ENCODE results near the gene RPUSD4.

The RPUSD4 gene

GRCh38 chr11:126176853-126177470 is 34.5 kb downstream of the RPUSD4 start:
- DNase-seq = no peak
- Mint-ChIP-seq H3K9me3 (no peaks in the 10 kb centered on the region), H3K27me3 (peaks cover 7% of the 10 kb centered on the region), H3K4me1 (ENCODE audit: low read depth) (no peaks in the 10 kb centered on the region), H3K4me3 (no peak overlapping the region), H3K27ac (no peak overlapping the region), H3K36me3 (ENCODE audit: low read depth) (no peaks in the 10 kb centered on the region)

- Mint-ChIP-seq H3K4me3 (no peak overlapping the region), H3K4me1 (ENCODE audit: low read depth) (no peaks in the 10 kb centered on the region), H3K36me3 (ENCODE audit: low read depth) (no peaks in the 10 kb centered on the region), H3K27me3 (peaks cover 11% of the 10 kb centered on the region), H3K9me3 (no peaks in the 10 kb centered on the region), H3K27ac (no peak overlapping the region)
- DNase-seq = no peak
Observed at GRCh38 chr11:126175393-126175792, 36.1 kb downstream of the RPUSD4 start.

- Mint-ChIP-seq H3K27ac (no peak overlapping the region), H3K4me3 (no peak overlapping the region), H3K4me1 (ENCODE audit: low read depth) (no peaks in the 10 kb centered on the region), H3K9me3 (no peaks in the 10 kb centered on the region), H3K36me3 (ENCODE audit: low read depth) (no peaks in the 10 kb centered on the region), H3K27me3 (peaks cover 11% of the 10 kb centered on the region)
- no peak for DNase-seq
Observed at GRCh38 chr11:126174816-126175215, 36.6 kb downstream of the RPUSD4 start.

GRCh38 chr11:126173257-126173656 is 38.2 kb downstream of the RPUSD4 start:
- Mint-ChIP-seq H3K9me3 (no peaks in the 10 kb centered on the region), H3K4me3 (no peak overlapping the region), H3K27ac (no peak overlapping the region), H3K27me3 (peaks cover 15% of the 10 kb centered on the region), H3K36me3 (ENCODE audit: low read depth) (no peaks in the 10 kb centered on the region), H3K4me1 (ENCODE audit: low read depth) (no peaks in the 10 kb centered on the region)
- no peak for DNase-seq

- Mint-ChIP-seq H3K27me3 (peaks cover 15% of the 10 kb centered on the region), H3K9me3 (no peaks in the 10 kb centered on the region), H3K27ac (no peak overlapping the region)
Observed at GRCh38 chr11:126172596-126173038, 38.8 kb downstream of the RPUSD4 start.

GRCh38 chr11:126169291-126169690 is 42.2 kb downstream of the RPUSD4 start:
- no peak for DNase-seq
- peaks cover 17% of the 10 kb centered on the region for H3K27me3 Mint-ChIP-seq
- no peaks in the 10 kb centered on the region for H3K4me1 Mint-ChIP-seq (ENCODE audit: low read depth)
- no peak overlapping the region for H3K4me3 Mint-ChIP-seq
- no peaks in the 10 kb centered on the region for H3K36me3 Mint-ChIP-seq (ENCODE audit: low read depth)
- no peaks in the 10 kb centered on the region for H3K9me3 Mint-ChIP-seq
- no peak overlapping the region for H3K27ac Mint-ChIP-seq

More at GRCh38 chr11:126172596-126173038, 38.8 kb downstream of the RPUSD4 start:
- Mint-ChIP-seq H3K36me3 (ENCODE audit: low read depth) (no peaks in the 10 kb centered on the region), H3K4me3 (no peak overlapping the region), H3K4me1 (ENCODE audit: low read depth) (no peaks in the 10 kb centered on the region)
- no peak for DNase-seq

GRCh38 chr11:126167488-126167887 is 44.0 kb downstream of the RPUSD4 start:
- Mint-ChIP-seq H3K4me3 (no peak overlapping the region), H3K9me3 (no peaks in the 10 kb centered on the region), H3K36me3 (ENCODE audit: low read depth) (no peaks in the 10 kb centered on the region), H3K27me3 (peaks cover 14% of the 10 kb centered on the region), H3K27ac (no peak overlapping the region), H3K4me1 (ENCODE audit: low read depth) (no peaks in the 10 kb centered on the region)
- no peak for DNase-seq

- Mint-ChIP-seq H3K36me3 (ENCODE audit: low read depth) (no peaks in the 10 kb centered on the region), H3K9me3 (no peaks in the 10 kb centered on the region), H3K27me3 (peaks cover 7% of the 10 kb centered on the region), H3K4me3 (no peak overlapping the region), H3K4me1 (ENCODE audit: low read depth) (no peaks in the 10 kb centered on the region), H3K27ac (no peak overlapping the region)
- no peak for DNase-seq
Observed at GRCh38 chr11:126166413-126166812, 45.0 kb downstream of the RPUSD4 start.

DNA sequence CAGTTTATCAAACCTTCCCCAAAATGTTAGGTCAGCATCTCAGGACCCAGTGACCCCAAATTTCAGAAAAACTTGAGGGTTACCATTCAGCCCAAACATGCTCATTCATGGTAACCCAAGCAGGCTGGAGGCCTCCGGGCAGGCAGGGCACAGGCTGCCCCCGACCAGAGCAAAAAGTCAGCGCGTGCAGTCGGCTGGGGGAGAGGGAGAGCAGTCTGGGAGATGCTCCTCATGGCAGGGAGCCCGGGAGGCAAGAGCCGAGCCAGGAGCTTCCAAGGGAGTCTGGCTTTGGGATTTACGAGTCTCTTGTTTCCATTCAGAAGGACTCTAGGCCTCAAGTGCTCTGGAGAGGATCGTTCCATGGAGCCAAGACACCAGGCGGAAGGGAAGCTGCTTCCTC is 45.7 kb downstream of the RPUSD4 start:
- no peak overlapping the region for H3K4me3 Mint-ChIP-seq
- no peak overlapping the region for H3K27ac Mint-ChIP-seq
- no peaks in the 10 kb centered on the region for H3K9me3 Mint-ChIP-seq
- no peaks in the 10 kb centered on the region for H3K4me1 Mint-ChIP-seq (ENCODE audit: low read depth)
- H3K27me3 Mint-ChIP-seq = peaks cover 7% of the 10 kb centered on the region
- no peak for DNase-seq
- no peaks in the 10 kb centered on the region for H3K36me3 Mint-ChIP-seq (ENCODE audit: low read depth)

DNA sequence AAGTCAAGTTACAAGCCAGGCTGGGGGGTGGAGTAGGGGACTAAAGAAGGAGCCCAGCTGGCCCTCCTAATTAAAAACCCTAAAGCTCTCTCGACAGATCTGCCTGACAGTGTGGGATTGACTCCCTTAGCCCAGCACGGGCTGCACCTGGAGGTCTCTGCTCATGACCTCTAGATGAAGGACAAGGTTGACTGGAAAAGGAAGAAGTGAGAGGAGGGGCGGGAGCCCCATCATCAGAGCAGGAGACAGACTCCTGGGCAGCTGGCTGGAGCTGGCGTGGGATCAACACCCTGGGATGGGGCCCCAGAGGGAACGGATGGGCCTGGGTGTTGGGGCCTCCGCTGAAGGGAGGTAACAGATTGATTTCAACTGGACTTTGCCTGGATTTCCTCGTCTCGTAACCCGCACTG is 46.1 kb downstream of the RPUSD4 start:
- Mint-ChIP-seq H3K27ac (no peak overlapping the region), H3K4me1 (ENCODE audit: low read depth) (no peaks in the 10 kb centered on the region), H3K36me3 (ENCODE audit: low read depth) (no peaks in the 10 kb centered on the region), H3K4me3 (no peak overlapping the region), H3K27me3 (peaks cover 7% of the 10 kb centered on the region), H3K9me3 (no peaks in the 10 kb centered on the region)
- DNase-seq = no peak

DNA sequence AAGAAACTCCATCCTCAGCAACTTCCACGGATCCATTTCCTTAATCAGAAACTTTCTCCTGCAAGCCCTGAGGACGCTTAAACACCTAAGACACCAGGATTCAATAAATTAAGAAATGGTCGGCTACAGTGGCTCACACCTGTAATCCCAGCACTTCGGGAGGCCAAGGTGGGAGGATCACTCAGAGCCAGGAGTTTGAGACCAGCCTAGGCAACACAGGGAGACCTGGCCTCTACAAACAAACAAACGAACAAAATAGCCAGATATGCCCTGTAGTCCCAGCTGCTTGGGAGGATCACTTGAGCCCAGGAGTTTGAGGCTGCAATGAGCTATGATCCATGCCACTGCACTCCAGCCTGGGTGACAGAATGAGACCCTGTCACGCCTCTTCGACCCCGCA is 46.7 kb downstream of the RPUSD4 start:
- Mint-ChIP-seq H3K27ac (no peak overlapping the region), H3K36me3 (ENCODE audit: low read depth) (no peaks in the 10 kb centered on the region), H3K4me1 (ENCODE audit: low read depth) (no peaks in the 10 kb centered on the region), H3K9me3 (no peaks in the 10 kb centered on the region), H3K27me3 (peaks cover 7% of the 10 kb centered on the region), H3K4me3 (no peak overlapping the region)
- no peak for DNase-seq

- Mint-ChIP-seq H3K9me3 (no peaks in the 10 kb centered on the region), H3K27ac (no peak overlapping the region), H3K27me3 (peaks cover 7% of the 10 kb centered on the region)
Observed at GRCh38 chr11:126163779-126164178, 47.7 kb downstream of the RPUSD4 start.

GRCh38 chr11:126163074-126163700 is 48.3 kb downstream of the RPUSD4 start:
- no peak for DNase-seq
- H3K4me3 Mint-ChIP-seq = no peak overlapping the region
- H3K27me3 Mint-ChIP-seq = peaks cover 2% of the 10 kb centered on the region
- no peak overlapping the region for H3K27ac Mint-ChIP-seq
- H3K4me1 Mint-ChIP-seq (ENCODE audit: low read depth) = no peaks in the 10 kb centered on the region
- H3K9me3 Mint-ChIP-seq = no peaks in the 10 kb centered on the region
- no peaks in the 10 kb centered on the region for H3K36me3 Mint-ChIP-seq (ENCODE audit: low read depth)

More at GRCh38 chr11:126163779-126164178, 47.7 kb downstream of the RPUSD4 start:
- Mint-ChIP-seq H3K36me3 (ENCODE audit: low read depth) (no peaks in the 10 kb centered on the region), H3K4me3 (no peak overlapping the region), H3K4me1 (ENCODE audit: low read depth) (no peaks in the 10 kb centered on the region)
- no peak for DNase-seq

DNA sequence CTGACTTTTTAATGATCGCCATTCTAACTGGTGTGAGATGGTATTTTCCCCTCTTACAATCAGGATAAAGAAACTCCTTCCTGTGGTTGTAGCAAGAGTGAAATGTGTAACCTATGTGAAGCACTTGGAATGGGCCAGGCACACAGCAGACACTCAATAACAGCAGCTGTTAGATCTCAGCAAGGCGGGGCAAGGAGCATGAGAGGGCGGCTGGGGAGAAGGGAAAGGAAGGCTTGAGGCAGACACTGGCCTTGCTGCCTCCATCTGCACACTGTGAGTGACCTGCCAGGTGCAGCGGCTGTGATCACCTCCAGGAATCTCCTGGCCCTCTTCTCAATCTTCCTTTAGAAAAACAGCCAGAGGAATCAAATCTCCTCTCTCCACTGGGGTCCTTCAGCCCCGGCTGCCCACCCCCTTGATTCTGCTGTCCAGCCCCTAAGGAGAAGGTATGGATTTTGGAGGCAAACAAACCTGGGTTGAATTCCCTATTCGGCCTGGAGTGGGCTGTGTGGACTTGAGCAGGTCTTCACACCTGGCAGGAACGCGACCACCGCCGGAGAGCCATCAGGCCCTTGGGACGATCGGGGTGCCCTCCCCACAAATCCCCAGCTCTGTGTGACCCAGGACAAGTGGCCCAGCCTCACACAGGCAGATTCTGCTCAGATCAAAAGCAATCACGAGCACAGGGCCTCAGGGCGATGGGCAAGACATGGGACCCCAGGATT is 49.0 kb downstream of the RPUSD4 start:
- H3K4me1 Mint-ChIP-seq (ENCODE audit: low read depth) = no peaks in the 10 kb centered on the region
- no peaks in the 10 kb centered on the region for H3K9me3 Mint-ChIP-seq
- no peaks in the 10 kb centered on the region for H3K36me3 Mint-ChIP-seq (ENCODE audit: low read depth)
- DNase-seq = no peak
- no peak overlapping the region for H3K27ac Mint-ChIP-seq
- H3K27me3 Mint-ChIP-seq = peaks cover 2% of the 10 kb centered on the region
- no peak overlapping the region for H3K4me3 Mint-ChIP-seq

- Mint-ChIP-seq H3K27ac (no peak overlapping the region), H3K4me3 (no peak overlapping the region), H3K36me3 (ENCODE audit: low read depth) (no peaks in the 10 kb centered on the region), H3K9me3 (no peaks in the 10 kb centered on the region), H3K4me1 (ENCODE audit: low read depth) (no peaks in the 10 kb centered on the region), H3K27me3 (peaks cover 2% of the 10 kb centered on the region)
- DNase-seq = no peak
Observed at GRCh38 chr11:126161023-126161391, 50.4 kb downstream of the RPUSD4 start.
